ENCODE measurements around the gene CACNA2D4.

CACNA2D4 gene

GRCh38 chr12:1815814-1816729 is 102.4 kb downstream of the CACNA2D4 start:
- no peak for DNase-seq (ENCODE audit: low read depth in 2 of 2)

GRCh38 chr12:1815108-1815507 is 103.3 kb downstream of the CACNA2D4 start:
- DNase-seq (ENCODE audit: low read depth in 2 of 2), result no peak

DNA sequence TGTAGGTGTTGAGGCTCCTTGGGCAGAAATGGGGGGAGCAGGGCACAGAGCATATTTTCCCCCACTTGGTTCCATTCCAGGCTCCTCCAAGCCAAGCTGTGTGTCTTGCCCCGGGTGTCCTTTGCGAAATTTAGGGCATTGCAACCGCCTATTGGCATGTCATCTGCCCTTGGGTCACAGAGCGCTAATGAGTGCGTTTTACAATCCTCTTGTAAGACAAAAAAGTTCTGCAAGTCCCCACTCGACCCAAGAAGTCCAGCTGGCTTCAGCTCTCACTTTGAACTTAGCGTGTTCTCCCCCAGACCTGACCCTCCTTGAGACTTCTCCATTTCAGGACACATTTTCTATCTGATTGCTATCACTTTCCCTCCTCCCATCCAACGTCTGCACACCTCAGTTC is 104.2 kb downstream of the CACNA2D4 start:
- no peak for DNase-seq (ENCODE audit: low read depth in 2 of 2)

GRCh38 chr12:1812650-1813302 is 105.7 kb downstream of the CACNA2D4 start:
- DNase-seq (ENCODE audit: low read depth in 2 of 2), result no peak

- DNase-seq (ENCODE audit: low read depth in 2 of 2), result no peak
These were observed 106.5 kb downstream of the CACNA2D4 start for GRCh38 chr12:1811948-1812291.

GRCh38 chr12:1811281-1811947 is 107.0 kb downstream of the CACNA2D4 start:
- DNase-seq (ENCODE audit: low read depth in 2 of 2), result peak in 1 of 2 donors; percentile 22

- no peak for DNase-seq (ENCODE audit: low read depth in 2 of 2)
These were observed 107.5 kb downstream of the CACNA2D4 start for GRCh38 chr12:1810931-1811280.

DNA sequence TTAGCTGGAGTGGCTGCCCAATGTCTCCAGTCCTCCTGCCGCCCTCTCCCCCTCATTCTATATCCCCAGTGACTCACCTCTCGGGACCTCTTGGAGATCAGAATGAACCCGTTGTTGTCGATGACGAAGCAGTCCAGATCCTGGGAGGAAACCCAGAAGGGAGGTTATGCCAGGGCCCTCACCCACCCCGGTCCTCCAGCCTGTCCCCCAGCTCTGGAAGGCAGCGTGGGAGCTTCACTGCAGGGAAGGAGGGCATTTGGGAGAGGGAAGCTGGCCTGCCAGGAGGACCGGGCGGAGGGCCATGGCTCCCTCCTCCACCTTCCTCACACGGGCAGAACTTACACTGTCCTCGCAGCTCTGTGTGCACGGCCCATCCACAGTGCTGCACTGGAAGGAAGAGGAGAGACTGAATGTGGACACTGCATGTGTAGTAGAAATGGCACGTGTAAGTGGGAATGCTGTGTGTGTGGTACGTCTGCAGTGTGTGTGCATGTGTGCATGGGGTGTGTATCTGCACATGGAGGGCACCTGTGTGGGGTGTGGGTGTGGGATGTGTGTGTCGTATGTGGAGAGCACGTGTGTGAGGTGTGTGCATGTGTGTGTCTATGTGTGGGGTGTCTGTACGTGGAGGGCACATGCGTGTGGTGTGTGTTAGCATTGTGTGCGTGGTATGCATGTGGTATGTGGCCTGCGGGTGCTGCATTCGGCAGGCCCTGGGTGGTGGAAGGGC is 108.1 kb downstream of the CACNA2D4 start:
- no peak for DNase-seq (ENCODE audit: low read depth in 2 of 2)

DNA sequence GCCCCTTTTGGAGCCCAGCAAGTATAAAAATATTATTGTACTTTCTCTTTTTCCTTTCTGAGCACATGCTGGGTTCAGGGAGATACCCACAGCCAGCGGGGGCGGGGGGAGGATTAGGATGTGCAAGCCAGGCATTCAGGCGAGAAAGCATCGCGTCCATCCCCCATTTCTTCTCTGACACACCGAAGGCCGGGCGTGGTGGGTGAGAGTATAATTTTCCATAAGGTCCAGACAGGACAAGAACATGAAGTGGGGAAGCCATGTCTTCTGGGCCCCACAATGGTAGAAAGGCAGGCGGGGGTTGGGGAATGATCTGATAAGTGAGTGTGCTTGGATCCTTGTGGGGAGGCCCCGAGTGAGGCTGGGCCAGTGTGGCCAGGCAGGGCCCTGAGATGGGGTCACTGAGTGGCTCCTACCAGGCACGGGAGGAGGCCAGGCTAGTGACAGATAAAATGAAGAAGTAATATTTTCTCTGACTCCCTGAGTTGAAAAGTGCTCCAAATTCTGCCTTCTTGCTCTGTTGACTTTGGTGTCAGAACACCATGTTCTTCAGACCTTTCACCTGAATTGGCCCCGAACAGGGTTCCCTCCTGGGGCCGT is 108.8 kb downstream of the CACNA2D4 start:
- no peak for DNase-seq (ENCODE audit: low read depth in 2 of 2)

GRCh38 chr12:1808798-1809480 is 109.5 kb downstream of the CACNA2D4 start:
- DNase-seq (ENCODE audit: low read depth in 2 of 2), result no peak

DNA sequence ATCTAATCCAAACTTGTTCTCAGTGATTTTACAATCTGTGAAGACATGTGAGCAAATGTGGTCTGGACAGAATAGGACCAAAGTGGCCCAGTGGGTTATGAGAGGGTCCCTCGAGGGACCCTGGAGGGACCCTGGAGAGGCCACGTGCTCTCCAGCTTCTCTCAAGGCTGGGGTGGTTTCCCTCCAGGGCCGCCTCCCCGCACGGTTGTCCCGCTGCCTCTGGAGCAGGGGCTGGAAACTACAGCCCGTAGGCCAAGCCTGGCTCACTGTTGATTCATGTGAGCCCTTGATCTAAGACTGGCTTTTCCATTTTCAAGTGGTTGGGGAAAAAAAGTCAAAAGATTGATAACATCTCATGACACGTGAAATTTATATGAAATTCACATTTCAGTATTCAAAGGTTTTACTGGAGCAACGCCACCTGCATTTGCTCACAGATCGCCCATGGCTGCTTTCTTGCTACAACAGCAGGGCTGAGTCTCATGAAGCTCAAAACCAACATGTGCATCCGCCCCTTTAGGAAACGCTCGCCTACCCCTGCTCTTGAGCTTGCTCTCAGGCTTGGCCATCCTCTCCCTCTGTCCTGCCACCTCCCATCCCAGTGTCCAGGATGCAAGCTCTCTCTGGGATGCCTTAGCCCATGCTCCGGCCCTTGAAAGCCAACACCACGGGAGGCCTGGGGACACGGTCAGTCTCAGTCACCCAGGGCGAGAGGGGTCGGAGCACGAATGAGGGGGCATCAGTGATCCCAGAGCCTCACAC is 110.2 kb downstream of the CACNA2D4 start:
- no peak for DNase-seq (ENCODE audit: low read depth in 2 of 2)

GRCh38 chr12:1807087-1807860 is 111.2 kb downstream of the CACNA2D4 start:
- no peak for DNase-seq (ENCODE audit: low read depth in 2 of 2)

DNA sequence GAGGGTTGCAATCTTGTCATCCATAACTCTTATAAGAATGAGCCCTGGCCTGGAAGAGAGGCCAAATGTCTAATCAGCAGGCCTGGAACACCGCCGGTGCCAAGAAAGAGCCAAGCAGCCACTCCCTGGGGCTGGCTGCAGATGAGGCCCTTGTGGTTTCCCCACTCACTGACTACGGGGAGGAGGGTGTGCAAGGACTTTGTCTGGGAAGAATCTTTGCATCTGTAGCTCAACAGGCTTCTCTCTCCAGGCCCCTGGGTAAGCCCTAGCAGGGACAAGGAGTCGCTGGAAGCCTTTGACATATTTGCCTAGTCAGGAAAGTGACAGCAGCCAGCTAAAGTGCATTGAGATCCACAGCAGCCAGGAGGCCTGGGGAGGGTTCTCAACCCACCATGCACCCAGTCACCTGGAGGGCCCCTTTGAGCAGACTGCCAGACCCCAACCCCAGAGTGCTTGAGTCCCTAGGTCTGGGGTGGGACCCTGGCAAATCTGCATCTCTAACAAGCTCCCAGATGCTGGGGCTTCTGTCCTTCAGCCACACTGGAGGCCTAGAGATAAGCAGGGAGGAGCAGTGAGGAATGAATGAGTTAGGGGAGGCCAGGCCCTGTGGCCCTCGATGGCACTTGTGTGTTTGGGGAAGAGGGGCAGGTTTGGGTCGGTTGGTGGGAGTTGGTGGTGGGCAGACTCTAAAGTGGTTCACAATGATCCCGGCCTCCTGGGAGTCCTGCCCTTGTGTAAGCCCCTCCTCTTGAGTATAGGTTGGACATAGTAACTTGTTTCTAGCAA is 112.0 kb downstream of the CACNA2D4 start:
- DNase-seq (ENCODE audit: low read depth in 2 of 2), result no peak

DNA sequence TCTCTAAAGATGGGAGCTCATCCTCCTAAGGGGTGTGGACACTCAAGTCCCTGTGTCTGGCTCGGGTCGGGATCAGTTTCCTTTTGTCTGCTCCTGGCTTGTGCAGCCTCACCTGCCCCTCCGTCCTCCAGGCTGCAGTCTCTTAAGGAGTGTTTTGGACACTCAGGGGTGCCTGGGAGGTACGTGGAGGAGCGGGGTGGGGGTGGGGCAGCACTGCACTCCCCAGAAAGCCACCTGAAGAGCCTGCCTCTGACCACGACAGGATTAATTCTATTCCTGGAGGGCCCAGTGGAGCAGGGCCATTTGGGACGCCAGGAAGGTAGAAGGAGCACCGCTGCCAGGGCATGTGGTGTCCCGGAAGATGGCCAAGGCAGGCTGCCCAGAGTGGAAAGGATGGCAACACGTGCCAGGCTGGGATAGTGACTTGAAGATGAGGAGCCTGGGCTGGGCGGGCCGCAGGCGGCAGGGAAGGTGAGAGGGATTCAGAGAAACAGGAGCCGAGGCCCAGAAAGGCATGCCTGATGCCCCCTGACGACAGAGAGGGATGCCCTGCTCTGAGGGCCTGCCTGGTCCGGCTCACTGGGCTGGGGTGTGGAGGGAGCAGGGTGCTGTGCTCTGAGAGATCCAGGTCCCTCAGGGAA is 112.9 kb downstream of the CACNA2D4 start:
- no peak for DNase-seq (ENCODE audit: low read depth in 2 of 2)

GRCh38 chr12:1804545-1805332 is 113.7 kb downstream of the CACNA2D4 start:
- DNase-seq (ENCODE audit: low read depth in 2 of 2), result peak; percentile 81 to 84

- DNase-seq (ENCODE audit: low read depth in 2 of 2), result no peak
These were observed 114.7 kb downstream of the CACNA2D4 start for GRCh38 chr12:1803736-1804135.

DNA sequence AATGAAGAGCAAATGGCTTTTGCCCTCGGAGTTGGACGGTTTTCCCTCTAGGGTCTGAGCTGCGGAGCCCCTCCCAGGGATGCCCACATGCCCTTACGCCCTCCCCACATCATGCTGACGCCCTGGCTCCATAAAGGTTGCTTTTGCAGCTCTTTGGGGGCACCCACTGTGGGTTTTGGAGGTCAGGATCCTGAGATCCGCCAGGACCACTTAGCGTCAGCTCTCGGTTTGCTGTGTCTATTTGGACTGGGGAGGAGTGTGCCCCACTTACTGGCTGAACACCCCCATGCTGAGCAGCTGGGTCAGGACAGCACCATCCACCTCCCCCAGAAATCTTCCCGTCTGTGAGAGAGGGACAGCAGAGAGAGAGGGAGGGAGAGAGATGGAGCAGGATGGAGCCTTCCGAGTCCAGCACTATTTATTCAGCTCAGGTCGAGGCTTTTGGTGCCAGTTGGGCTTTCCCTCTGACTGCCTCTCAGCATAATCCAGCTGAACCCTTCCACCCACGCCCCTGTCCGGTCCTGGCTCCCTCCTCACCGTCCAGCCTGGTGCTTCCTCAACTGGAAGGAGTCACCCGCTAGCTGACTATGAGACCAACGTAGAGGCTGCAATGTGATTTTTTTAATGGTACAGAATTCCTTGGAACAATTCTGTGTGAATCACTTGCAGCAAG is 117.0 kb downstream of the CACNA2D4 start:
- DNase-seq (ENCODE audit: low read depth in 2 of 2), result no peak
